RWPE2 (cell line): ENCODE data around the gene JMJD8.
A peak's percentile ranks its signal among the peaks of the same experiment; 100 is the strongest.
"Not testable (repeated sequence)": the region's sequence is repeated elsewhere in the genome, so short reads cannot be mapped to it uniquely, and the experiment has no call there.

Experiments
- ATAC-seq: fragments of 200-7000 bp; cut with Tn5 transposase; 3 replicates; pipeline ENCODE4 v1.9.1; 2021; ENCODE audit warnings: low read depth
- DNase-seq: peaks from one replicate; pipeline ENCODE4 v3.0.0-alpha.2; 2020; ENCODE audit warnings: low spot score
- H3K27ac ChIP-seq: fragments of 450-650 bp; 2 replicates; pipeline ENCODE4 v1.5.1; 2017; ENCODE audit warnings: mild to moderate bottlenecking; ENCODE audit not compliant: poor library complexity, severe bottlenecking
- H3K27me3 ChIP-seq: fragments of 250-450 bp; sonication (Bioruptor Pico); 2 replicates; pipeline ENCODE4 v1.5.1; 2021; ENCODE audit warnings: mild to moderate bottlenecking, moderate library complexity; ENCODE audit not compliant: insufficient read depth, poor library complexity, severe bottlenecking
- H3K36me3 ChIP-seq: fragments of 250-450 bp; sonication (Bioruptor Pico); 2 replicates; pipeline ENCODE4 v1.5.1; 2020; ENCODE audit warnings: low read depth, mild to moderate bottlenecking, moderate library complexity
- H3K4me1 ChIP-seq: fragments of 250-450 bp; sonication (Bioruptor Pico); 2 replicates; pipeline ENCODE4 v1.5.1; 2021; ENCODE audit warnings: mild to moderate bottlenecking, moderate library complexity; ENCODE audit not compliant: insufficient read depth, poor library complexity, severe bottlenecking
- H3K4me3 ChIP-seq: fragments of 250-450 bp; sonication (Bioruptor Pico); 2 replicates; pipeline ENCODE4 v1.5.1; 2021; ENCODE audit warnings: mild to moderate bottlenecking, moderate library complexity; ENCODE audit not compliant: severe bottlenecking
- H3K9me3 ChIP-seq: fragments of 250-450 bp; sonication (Bioruptor Pico); 2 replicates; pipeline ENCODE4 v1.5.1; 2021; ENCODE audit warnings: mild to moderate bottlenecking, moderate library complexity; ENCODE audit not compliant: severe bottlenecking
- TF ChIP-seq, protein P1 (sequence below): fragments of 450-650 bp; IDR thresholded peaks from one replicate; pipeline ENCODE4 v1.5.1; 2017; ENCODE audit warnings: mild to moderate bottlenecking, moderate library complexity; ENCODE audit not compliant: poor library complexity, severe bottlenecking

The JMJD8 gene

DNA sequence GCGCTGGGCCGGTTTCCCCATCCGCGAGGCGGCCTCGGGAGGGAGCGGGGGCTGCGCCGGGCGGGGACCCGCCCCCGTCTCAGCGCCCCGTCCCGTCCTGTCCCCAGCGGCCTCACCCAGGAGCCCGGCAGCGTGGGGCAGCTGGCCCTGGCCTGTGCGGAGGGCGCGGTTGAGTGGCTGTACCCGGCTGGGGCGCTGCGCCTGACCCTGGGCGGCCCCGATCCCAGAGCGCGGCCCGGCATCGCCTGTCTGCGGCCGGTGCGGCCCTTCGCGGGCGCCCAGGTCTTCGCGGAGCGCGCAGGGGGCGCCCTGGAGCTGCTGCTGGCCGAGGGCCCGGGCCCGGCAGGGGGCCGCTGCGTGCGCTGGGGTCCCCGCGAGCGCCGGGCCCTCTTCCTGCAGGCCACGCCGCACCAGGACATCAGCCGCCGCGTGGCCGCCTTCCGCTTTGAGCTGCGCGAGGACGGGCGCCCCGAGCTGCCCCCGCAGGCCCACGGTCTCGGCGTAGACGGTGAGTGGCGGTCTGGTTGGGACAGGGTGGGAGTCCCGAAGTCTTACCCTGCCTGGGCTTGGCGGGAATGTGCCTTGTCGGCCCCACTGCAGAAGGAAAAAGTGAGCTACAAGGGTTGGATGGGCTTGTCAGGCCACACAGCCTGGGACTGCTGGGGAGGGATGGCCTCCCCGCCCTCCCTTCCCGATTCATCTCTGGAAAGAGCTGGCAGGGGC lies 31.5 kb upstream of the JMJD8 start:
- Histone ChIP-seq H3K27me3 (no peaks in the 10 kb centered on the region), H3K4me1 (peaks cover 18% of the 10 kb centered on the region), H3K36me3 (peaks cover 7% of the 10 kb centered on the region; the same call in 1 of the 2 replicates), H3K27ac (peak overlapping the region; percentile 84), H3K4me3 (peak overlapping the region; percentile 80), H3K9me3 (no peaks in the 10 kb centered on the region)
- TF ChIP-seq, protein P1, sequence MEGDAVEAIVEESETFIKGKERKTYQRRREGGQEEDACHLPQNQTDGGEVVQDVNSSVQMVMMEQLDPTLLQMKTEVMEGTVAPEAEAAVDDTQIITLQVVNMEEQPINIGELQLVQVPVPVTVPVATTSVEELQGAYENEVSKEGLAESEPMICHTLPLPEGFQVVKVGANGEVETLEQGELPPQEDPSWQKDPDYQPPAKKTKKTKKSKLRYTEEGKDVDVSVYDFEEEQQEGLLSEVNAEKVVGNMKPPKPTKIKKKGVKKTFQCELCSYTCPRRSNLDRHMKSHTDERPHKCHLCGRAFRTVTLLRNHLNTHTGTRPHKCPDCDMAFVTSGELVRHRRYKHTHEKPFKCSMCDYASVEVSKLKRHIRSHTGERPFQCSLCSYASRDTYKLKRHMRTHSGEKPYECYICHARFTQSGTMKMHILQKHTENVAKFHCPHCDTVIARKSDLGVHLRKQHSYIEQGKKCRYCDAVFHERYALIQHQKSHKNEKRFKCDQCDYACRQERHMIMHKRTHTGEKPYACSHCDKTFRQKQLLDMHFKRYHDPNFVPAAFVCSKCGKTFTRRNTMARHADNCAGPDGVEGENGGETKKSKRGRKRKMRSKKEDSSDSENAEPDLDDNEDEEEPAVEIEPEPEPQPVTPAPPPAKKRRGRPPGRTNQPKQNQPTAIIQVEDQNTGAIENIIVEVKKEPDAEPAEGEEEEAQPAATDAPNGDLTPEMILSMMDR = peak; percentile 67
- DNase-seq (no peak), ATAC-seq (no peak)

- TF ChIP-seq, protein P1 = no peak
- Histone ChIP-seq H3K4me3 (peak within 1 kb of the TSS; percentile 80), H3K27me3 (no peaks in the 10 kb centered on the region), H3K27ac (peak within 1 kb of the TSS; percentile 84), H3K4me1 (peaks cover 15% of the 10 kb centered on the region), H3K36me3 (peaks cover 7% of the 10 kb centered on the region; the same call in 1 of the 2 replicates), H3K9me3 (no peaks in the 10 kb centered on the region)
- ATAC-seq (peak; percentile 56), DNase-seq (peak; percentile 95)
Observed at GRCh38 chr16:714558-715476, 30.7 kb upstream of the JMJD8 start, which contains the start of gene METRN. Gene METRN, plus strand, starts transcription at chr16:715118. Its CDS starts 172 bp downstream, at chr16:715290.

DNA sequence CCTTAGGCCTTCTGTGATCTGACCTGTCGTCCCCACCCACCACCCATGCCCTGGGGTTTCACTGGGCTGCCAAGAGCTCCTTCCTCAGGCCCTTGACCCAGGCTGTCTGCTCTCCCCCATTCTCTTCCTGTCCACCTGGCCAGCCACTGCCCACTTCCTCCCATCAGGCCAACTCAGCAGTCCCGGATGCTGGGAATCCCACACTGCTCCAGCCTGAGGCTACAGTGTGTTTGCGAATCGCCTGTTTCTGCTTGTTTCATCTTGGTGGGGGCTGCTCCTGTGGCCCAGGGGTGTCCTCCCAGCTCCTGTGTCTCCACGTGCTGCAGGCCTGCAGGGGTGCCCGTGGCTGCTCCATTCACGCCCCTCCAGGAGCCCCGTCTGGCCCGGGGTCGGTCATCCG lies 29.9 kb upstream of the JMJD8 start:
- no peaks in the 10 kb centered on the region for H3K27me3 ChIP-seq
- H3K4me3 ChIP-seq = peak overlapping the region; percentile 80
- H3K9me3 ChIP-seq = no peaks in the 10 kb centered on the region
- peaks cover 15% of the 10 kb centered on the region for H3K4me1 ChIP-seq
- ATAC-seq (peak; percentile 11; the same call in 1 of the 3 replicates), DNase-seq (no peak)
- TF ChIP-seq, protein P1 = no peak
- peaks cover 7% of the 10 kb centered on the region; the same call in 1 of the 2 replicates for H3K36me3 ChIP-seq
- peak overlapping the region; percentile 84 for H3K27ac ChIP-seq

GRCh38 chr16:712740-713250 lies 28.7 kb upstream of the JMJD8 start:
- H3K27me3 ChIP-seq, H3K4me3 ChIP-seq, DNase-seq, H3K9me3 ChIP-seq, H3K36me3 ChIP-seq: not testable (repeated sequence)
- peak; percentile 57 for ATAC-seq
- Histone ChIP-seq H3K4me1 (peaks cover 15% of the 10 kb centered on the region), H3K27ac (peak overlapping the region; percentile 84)
- TF ChIP-seq, protein P1 = peak; percentile 77
